ENCODE data around the gene TSR1.
"Not testable (repeated sequence)": the region's sequence is repeated elsewhere in the genome, so short reads cannot be mapped to it uniquely, and the experiment has no call there.

TSR1 gene

DNA sequence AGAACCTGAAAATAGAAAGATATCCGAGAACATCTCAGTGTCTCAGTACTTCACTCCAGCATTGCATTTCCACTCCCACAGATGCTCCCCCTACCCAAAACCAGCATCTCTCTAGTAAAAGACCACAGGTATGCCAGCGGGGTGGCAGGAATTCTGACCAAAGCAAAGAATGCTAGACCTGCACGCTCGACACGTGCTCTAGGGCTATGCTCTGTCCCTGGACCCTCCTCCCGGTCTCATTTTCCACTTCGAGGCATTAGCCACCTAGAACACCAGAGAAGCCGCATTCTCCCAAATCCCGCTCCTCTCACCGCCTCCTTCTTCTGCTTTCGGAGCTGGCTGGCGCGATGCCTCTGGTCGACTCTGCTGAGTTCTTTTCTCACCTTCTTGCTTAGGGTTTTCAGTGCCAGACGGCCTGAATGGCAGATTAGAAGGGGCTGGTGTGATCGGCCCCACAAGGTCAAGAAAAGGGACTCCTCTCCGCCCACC lies 487 bp downstream of the TSR1 start:
- peak; percentile 19 to 26 (median 22) for DNase-seq

DNA sequence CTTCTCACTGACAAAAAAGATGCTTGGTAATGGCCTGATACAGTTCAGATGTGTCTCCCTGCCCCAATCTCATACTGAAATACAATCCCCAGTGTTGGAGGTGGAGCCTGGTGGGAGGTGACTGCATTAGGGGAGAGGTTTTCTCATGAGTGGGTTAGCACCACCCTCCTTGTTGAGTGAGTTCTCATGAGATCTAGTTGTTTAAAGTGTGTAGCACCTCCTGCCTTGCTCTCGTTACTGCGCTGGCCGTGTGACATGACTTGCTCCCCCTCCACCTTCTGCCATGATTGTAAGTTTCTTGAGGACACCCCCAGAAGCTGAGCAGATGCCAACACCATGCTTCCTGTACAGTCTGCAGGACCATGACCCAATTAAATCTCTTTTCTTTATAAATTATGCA lies 5.0 kb downstream of the TSR1 start:
- DNase-seq, result no peak

DNA sequence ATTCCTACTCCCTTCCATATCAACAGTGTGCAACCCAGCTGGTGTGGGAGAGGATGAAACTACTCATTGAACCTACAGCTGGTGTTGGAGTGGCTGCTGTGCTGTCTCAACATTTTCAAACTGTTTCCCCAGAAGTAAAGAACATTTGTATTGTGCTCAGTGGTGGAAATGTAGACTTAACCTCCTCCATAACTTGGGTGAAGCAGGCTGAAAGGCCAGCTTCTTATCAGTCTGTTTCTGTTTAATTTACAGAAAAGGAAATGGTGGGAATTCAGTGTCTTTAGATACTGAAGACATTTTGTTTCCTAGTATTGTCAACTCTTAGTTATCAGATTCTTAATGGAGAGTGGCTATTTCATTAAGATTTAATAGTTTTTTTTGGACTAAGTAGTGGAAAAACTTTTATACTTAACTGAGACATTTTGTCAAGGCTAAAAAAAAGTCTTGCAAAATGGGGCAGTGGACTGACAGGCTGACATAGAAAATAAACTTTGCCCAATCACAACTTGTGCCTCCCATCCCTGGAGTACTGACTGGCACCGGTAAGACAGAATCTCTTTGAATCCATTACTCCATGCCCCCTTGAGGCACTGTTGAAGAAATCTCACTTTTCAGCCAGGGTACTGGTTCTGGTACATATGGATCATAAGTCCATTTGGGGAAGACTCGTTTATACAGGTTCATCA lies 12.5 kb downstream of the TSR1 start:
- DNase-seq, result no peak

DNA sequence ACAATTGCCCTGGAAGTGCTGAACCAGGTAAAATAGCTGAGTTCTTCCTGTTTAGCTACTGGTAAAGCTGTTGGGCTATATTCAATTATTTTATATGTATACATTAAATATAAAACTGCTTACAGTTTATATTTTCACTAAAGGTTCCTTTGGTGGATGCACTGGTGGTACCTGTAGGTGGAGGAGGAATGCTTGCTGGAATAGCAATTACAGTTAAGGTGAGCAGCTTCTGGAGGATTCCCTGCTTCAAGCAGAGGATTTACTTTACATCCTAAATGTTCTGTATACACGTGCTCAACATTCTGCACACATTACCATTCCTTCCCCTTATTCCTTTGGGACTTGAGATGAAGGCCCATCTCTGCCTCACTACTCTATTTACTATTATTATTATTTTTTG lies 14.9 kb downstream of the TSR1 start:
- DNase-seq, result no peak

DNA sequence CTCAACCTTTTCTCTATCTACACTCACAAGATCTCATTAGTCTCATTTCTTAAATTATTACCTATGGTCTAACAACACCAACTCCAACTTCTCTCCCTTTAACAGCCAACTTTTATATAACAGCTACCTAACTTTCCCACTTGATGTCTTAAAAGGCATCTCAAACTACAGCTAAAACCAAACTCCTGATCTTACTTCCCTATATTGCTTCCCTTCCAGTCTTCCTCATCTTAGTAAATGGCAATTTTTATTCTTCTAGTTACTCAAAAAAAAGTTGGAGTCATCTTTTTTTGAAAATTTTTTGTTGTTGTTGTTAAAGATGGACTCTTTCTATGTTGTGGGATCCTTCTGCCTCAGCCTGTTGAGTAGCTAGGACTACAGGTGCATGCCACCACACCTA lies 17.2 kb downstream of the TSR1 start:
- DNase-seq, result peak; percentile 6 to 39 (median 34)

DNA sequence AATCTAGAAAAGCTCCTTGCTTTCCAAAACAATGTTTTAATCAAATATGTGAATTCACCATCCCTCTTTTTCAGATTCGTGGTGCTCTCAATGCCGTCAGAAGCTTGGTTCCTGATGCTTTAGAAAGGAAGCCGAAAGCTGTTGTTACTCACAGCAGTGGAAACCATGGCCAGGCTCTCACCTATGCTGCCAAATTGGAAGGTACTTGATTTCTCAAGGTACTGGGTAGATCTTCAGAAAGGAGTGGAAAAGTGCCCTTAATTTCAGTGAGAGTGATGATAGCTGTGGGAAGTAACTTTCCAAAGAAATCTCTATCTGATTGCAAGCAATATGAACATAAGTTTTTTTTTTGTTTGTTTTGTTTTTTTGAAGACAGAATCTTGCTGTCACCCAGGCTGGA lies 18.5 kb downstream of the TSR1 start:
- no peak for DNase-seq

DNA sequence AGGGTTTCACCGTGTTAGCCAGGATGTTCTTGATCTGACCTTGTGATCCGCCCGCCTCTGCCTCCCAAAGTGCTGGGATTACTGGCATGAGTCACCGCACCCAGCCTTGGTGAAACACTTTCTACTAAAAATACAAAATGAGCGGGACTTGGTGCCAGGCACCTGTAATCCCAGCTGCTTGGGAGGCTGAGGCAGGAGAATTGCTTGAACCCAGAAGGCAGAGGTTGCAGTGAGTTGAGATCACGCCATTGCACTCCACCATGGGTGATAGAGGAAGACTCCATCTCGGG lies 19.4 kb downstream of the TSR1 start:
- not testable (repeated sequence) for DNase-seq

DNA sequence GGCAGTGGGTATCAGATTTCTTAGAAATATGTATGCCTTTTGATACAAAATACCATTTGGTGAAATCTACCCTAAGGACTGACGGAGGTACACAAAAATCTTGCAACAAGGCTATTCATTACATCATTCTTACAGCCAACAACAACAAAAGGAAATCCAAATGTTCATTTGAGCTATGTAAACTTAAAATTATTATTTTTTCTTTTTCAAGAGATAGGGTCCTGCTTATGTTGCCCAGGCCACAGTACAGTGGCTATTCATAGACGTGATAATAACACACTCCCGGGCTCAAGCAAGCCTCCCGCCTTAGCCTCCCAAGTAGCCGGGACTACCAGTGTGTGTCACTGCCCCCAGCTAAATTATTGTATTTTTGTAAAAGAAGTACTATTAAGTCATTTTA lies 23.5 kb downstream of the TSR1 start:
- DNase-seq, result no peak

DNA sequence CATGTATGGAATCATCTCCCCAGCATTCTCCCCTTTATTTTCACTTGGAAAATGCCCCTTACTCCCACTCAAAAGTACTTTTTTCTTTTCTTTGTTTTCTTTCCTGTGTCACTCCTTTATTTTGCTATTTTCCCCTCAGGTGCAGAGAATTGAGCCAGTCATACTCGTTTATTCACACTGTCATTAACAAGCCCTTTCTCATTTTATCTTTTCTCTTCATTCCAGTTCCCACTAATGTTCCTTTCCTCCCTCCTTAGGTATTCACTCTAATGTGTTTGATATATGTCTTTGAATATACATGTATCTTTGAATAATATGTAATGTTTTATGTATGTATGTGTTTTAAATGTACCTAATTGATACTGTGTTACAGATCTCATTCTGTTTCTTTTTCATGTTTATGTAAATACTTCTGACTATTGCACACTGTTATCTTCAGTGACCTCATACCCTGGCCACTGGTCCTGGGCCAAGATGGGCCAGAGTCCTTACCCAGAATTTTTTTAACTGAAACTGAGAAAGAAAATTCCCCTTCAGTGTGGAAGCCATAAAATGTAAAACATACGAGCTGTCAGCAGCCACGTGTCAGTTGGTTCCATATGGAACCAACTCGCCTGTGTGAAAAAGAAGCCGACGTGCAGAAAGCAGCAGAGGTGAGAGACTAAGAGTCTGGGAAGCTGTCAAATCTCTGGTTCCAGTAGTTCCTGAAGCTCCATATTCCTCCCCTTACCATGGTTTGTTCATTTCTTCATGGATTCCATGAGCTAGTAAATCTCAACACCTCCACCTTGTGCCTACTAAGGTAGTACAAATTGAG lies 26.7 kb downstream of the TSR1 start:
- DNase-seq, result no peak

DNA sequence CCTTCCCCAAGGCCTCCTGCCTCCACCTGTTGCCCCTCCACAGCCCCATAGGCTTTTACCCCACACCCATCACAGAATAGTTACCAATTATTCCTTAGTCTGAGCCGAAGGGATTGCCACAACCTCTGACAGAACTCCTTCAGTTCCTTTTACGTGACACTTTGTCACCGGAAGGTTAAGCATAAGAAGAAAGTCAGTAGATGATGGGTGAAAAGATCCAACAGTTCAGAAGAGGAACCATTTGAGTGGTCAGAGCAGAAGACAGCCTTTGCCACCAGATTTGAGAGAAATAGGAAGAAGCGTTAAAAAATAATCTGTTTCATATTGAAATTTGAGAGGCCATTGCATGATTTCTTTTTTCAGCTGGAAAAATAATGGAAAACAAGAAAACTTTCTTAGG lies 31.3 kb downstream of the TSR1 start:
- DNase-seq, result peak; percentile 23 to 56 (median 55)

DNA sequence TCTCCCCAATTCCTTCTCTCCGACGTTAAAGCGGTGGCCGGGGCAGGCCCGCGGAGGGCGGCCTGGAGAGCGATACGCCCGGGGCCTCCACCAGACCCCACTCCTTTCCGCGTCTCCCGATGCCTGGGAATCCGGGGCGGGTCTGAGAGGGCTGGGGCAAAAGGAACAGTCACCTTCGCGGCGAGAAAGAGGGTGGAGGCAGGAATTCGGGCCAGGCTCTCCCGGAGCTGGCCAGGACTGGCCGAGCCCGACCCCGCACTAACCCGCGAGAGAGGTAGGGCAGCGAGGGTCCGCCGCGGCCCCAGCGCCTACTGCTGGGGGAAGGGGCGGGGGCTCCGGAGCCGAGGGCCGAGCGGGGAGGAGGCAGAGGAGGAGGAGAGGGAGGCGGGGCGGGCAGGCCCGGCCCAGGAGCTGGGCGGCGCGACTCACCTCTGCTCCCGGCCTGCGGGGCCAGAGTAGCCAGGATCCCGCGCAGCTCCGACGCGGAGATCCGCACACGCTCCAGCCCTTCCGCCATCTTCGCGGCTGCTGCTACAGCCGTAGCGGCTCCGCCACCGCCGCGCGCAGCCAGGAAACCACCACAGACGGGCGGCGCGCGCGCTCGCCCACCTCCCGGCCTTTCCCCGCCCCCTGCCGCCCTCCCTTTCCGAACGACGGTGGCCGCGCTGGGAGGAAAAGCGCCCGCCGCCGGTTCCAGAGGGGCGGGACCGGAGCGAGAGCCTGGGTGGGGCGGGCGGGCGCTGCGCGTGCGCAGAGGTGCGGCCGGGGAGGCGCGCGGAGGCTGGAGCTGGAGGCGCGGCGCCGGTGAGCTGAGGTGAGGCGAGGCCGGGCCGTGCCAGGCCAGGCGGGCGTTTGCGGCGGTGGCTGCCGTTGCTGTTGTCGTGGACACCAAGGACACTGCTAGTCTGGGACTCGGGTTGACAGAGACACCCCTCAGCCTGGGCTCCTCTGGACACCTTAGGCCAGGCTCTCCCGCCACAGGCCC lies 32.8 kb downstream of the TSR1 start, which contains the start of the genes SMG6 and SRR:
Gene SMG6, minus strand, starts transcription at position 582 of the 985 bp plus-strand sequence. Its CDS starts 65 bp downstream, at position 517.
Gene SRR, plus strand, starts transcription at position 747 of the 985 bp plus-strand sequence. CDS start 11,611 bp downstream, outside the sequence.
- DNase-seq, result peak; percentile 94 to 99 (median 98)

DNA sequence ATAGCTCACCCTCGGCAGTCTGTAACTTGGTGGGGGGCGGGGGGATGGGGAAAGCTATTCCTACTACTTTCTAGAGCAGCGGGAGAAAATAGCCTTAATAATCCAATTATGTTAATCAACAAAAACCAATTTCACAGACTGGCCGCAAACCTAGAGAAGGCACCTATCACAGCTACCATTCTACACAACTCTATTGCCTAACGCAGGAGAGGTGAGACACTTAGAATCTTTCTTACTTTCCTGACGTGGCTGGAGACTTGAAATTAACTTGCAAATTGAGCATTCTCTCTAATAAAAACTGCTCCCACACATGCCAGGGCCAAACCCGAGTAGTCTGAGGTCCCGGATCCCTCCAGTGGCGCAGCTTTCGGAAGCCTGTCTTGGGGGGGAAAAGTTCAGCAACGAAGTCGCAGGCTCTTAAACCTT lies 33.5 kb downstream of the TSR1 start:
- no peak for DNase-seq

DNA sequence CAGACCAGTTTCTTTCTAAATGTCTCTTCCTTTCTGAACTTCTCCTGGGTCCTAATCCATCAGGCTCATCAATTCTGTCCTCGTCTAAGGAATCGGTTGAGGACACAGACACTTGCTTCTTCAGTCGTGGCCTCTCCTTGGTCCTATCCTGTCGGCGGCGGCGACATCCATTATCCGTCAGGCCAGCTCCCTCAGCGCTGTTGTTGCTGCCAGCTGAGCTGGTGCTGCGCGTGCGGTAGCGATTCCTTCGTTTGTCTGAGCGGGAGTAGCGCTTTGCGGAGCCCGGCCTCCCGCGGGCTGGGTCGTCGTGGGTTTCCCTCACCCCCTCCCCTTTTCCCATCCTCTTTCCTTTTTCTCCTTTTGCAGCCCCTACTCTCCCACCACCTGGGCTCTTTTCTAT lies 36.5 kb downstream of the TSR1 start:
- no peak for DNase-seq

DNA sequence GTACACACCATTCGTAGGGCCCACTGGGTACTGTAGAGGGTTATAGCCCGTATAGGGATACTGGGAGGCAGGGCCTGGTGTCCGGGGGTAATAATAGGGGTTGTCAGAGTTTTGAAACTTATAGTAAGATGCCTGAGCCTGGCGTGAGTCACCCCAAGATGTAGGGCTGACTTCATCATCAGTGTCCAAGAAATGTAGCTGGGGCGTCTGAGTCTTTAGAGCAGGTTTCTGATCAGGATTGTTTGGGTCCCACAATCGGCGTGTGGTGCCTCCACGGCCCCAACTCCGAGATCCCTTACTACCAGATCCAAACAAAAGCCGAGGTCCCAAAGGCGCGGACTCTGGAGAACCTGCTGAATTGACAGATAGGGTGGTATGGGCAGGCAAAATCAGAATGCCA lies 37.1 kb downstream of the TSR1 start:
- no peak for DNase-seq

DNA sequence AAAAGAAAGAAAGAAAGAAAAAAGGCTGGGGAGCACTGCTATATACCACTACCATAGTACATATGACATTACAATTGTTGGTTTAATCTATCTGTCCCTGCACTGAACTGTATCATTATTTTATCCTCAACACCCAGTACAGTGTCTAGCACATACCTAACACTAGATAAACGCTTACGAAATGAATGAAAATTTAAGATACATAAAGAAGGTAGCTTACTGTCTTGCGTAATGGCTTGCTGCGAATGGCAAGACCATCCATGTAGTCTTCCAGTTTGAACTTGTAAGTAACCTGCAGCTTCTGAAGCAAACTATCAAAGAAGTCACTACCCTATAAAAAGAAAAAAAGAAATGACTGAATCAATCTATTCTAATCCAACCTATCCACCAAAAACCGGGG lies 39.2 kb downstream of the TSR1 start:
- DNase-seq, result no peak

DNA sequence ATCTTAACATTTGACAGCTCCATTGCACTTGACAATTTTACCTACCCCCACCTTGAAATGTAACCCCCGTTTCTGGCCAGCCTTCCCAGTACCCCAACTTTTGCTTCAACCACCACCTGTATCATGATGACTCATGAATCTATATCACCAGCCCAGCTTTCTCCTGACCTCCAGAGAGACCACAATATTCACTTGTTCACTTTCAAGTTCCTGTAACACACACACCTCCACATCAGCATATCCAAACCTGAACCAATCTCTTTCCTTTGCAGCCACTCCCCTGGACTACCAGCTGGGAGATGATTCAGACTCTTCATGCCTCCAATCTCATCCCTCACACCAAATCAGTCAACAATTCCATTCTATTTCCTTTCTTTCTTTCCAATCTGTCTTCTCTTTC lies 40.7 kb downstream of the TSR1 start:
- DNase-seq, result no peak

DNA sequence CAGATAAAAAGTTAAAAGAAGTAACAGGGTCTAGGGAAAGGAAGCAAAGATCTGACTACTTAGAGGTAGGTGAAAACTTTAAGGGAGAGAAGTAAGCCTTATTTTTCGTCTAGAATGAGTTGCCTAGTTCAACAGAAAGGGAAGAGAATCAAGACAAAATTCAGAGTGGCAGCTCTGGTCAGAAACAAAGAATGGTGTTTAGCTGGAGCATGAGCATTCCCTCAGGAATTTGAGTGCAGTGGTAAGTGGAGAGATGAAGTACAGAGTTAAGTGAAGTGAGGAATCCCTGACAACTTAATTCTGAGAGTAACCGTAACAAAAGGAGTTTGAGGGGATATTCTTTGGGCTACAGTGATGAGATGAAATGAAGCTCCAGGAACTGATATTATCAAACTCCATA lies 44.2 kb downstream of the TSR1 start:
- no peak for DNase-seq

DNA sequence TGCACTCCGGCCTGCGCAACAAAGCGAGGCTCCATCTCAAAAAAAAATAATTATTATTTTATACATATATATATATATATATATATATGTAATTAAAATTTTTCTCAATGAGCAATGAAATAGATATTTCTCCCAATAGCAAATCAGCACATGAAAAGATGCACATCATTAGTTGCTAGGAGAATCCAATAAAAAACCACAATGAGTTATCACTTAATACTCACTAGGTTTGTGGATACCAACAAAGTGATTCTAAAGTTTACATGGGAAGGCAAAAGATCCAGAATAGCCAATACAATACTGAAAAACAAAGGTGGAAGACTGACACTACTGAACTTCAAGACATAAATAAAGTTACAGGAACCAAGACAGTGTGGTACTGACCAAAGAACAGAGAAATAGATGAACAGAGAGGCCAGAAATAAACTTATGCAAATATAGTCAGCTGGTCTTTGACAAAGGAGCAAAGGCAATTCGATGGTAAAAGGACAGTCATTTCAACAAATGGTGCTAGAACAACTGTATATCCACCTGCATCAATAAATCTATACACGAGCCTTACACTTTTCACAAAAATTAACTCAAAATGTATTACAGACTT lies 46.3 kb downstream of the TSR1 start:
- no peak for DNase-seq

DNA sequence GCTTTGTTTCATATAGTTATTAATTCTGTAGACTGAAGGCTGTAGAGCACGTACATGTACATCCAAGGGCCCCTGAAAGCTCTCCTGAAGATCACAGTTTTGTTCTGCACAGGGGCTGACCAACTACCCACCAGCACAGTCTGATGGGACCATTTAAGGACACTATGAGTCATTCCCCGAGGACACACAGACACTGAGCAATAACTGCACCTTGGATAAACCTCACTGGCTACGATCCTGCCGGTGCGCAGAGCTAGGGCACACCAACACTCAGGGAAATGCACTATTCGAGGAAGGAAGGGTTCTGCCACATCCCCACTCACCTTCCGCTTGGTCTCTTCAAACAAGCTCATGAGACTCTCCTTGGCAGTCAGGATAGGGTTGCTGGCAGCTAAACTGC lies 53.0 kb downstream of the TSR1 start:
- DNase-seq, result no peak

DNA sequence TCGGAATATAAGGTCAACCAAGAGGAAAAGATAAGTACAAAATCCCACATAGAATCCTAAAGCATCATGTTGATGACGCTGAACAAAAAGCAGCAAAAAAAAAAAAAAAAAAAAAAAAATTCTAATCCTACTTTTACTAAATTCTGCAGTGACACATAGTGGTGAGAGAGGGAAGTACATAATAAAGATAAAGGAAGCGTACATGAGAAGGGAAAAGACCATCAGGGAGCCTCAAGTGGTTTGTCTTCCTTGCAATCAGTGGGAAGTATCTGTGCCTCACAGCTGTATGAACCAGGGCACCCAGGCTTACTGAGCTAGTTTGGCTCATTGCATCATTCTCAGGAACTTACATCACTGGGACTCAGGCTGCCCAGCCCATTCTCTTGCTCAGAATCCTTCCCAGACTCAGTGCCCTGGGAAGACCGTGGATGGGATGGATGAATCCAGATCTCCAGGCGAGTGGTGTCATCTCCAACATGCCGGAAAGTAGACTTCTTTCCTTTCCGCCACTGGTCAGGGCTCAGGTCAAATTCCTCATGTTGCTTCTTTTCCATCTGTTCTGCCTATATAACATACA lies 53.9 kb downstream of the TSR1 start:
- peak; percentile 72 to 91 (median 86) for DNase-seq

DNA sequence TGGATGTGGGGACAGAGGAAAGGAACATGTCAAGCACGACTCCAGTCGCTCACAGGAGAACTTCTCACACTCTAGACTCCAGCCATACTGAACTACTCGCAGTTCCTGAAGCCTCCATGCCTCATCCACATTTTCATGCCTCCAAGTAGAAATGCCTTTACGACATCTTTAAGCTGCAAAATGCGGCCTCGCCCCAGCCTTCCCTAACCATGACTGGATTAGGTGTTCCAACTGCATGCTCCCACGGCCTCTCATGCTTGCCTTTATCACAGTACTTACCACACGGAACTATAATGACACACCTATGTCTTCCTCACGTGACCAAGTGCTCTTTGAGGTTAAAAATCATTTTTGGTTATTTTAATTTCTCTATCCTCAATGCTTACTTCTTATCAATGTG lies 56.5 kb downstream of the TSR1 start:
- no peak for DNase-seq

Measured in suppressor macrophage treated with lipopolysaccharide for 1 hour (primary cell).